Measurements from ENCODE around the gene ASIC4.

Gene ASIC4

DNA sequence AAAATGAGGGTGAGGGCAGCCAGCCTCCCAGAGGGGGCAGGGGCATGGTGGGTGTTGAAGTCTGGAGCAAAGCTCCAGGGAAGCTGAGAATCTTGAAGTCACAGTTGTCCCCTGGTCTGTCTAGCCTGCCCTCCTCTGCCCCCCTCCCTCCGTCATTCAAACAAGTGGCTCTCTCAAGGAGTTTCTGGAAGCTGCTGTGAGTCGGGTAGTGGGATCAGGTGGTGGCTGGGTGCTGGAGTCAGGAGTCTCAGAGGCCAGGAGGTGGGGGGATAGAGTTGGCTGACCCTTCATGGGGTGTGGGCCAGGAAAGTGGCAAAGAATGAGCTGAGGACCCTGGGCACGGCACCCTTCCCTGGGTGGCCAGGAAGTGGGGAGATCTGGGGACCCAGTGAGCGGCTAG lies 495 bp upstream of the ASIC4 start:
- Histone ChIP-seq H3K27me3 (ENCODE audit: control insufficient read depth in 1 of 2, insufficient read depth in 2 of 2, low read length in 2 of 2) (peaks cover 56 to 68% of the 10 kb centered on the region in 2 donors), H3K9ac (ENCODE audit: low read depth in 1 of 2, low read length in 2 of 2) (no peak overlapping the region), H3K4me1 (ENCODE audit: control insufficient read depth in 1 of 2, insufficient read depth in 2 of 2, low read length in 2 of 2) (peaks cover 5 to 10% of the 10 kb centered on the region in 2 donors), H3K9me3 (ENCODE audit: control insufficient read depth in 1 of 2, low read length in 2 of 2) (no peaks in the 10 kb centered on the region), H3K36me3 (ENCODE audit: control insufficient read depth in 1 of 2, insufficient read depth in 2 of 2, low read length in 2 of 2) (no peaks in the 10 kb centered on the region), H3K4me3 (ENCODE audit: low read depth in 1 of 2, low read length in 2 of 2) (no peak overlapping the region), H3K27ac (ENCODE audit: low read depth, low read length) (no peak overlapping the region)

DNA sequence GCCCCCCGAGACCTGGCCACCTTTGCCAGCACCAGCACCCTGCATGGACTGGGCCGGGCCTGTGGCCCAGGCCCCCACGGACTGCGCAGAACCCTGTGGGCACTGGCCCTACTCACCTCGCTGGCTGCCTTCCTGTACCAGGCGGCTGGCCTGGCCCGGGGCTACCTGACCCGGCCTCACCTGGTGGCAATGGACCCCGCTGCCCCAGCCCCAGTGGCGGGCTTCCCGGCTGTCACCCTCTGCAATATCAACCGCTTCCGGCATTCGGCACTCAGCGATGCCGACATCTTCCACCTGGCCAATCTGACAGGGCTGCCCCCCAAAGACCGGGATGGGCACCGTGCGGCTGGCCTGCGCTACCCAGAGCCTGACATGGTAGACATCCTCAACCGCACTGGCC lies 554 bp downstream of the ASIC4 start:
- H3K9ac ChIP-seq (ENCODE audit: low read depth in 1 of 2, low read length in 2 of 2): no peak overlapping the region
- no peak overlapping the region for H3K27ac ChIP-seq (ENCODE audit: low read depth, low read length)
- H3K27me3 ChIP-seq (ENCODE audit: control insufficient read depth in 1 of 2, insufficient read depth in 2 of 2, low read length in 2 of 2): peaks cover 59 to 73% of the 10 kb centered on the region in 2 donors
- peaks cover under 1 to 6% of the 10 kb centered on the region in 2 donors for H3K4me1 ChIP-seq (ENCODE audit: control insufficient read depth in 1 of 2, insufficient read depth in 2 of 2, low read length in 2 of 2)
- H3K9me3 ChIP-seq (ENCODE audit: control insufficient read depth in 1 of 2, low read length in 2 of 2): no peaks in the 10 kb centered on the region
- no peaks in the 10 kb centered on the region for H3K36me3 ChIP-seq (ENCODE audit: control insufficient read depth in 1 of 2, insufficient read depth in 2 of 2, low read length in 2 of 2)
- H3K4me3 ChIP-seq (ENCODE audit: low read depth in 1 of 2, low read length in 2 of 2): no peak overlapping the region

DNA sequence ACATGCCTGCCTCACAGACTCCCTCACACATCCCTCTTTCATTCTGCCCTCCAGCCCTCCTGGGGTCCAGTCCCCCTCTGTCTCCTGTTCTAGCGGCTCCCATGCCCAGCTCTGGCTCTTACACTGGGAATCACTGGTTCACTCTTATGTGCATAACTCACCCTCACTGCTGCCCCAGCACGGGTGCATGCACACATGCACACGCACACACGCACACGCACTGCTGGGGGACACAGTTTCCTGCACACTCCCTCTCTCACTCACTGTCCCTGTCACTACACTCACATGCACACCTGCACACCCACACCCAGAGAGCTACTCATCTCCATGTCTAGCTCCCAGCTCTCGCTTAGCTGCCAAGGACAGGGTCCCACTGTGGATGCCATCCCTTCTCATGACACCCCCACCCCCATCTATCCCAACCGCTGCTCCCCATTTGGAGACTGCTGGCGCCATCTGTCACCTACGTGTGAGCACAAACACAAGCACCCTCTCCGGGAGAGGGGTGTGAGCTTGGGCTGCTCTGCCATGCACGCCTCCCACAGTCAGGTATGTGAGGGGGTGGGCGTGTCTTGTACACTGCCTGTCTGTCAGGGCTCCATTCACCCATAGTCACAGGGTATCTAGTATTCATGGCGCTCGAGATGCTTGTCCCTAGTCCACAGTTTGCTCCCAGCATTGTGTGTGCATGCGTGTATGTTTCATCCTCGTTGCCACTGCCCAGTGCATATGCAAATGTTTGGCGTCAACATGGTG lies 1.8 kb downstream of the ASIC4 start:
- no peak overlapping the region for H3K27ac ChIP-seq (ENCODE audit: low read depth, low read length)
- peaks cover 62 to 73% of the 10 kb centered on the region in 2 donors for H3K27me3 ChIP-seq (ENCODE audit: control insufficient read depth in 1 of 2, insufficient read depth in 2 of 2, low read length in 2 of 2)
- H3K4me3 ChIP-seq (ENCODE audit: low read depth in 1 of 2, low read length in 2 of 2): no peak overlapping the region
- no peaks in the 10 kb centered on the region for H3K4me1 ChIP-seq (ENCODE audit: control insufficient read depth in 1 of 2, insufficient read depth in 2 of 2, low read length in 2 of 2)
- no peaks in the 10 kb centered on the region for H3K9me3 ChIP-seq (ENCODE audit: control insufficient read depth in 1 of 2, low read length in 2 of 2)
- H3K9ac ChIP-seq (ENCODE audit: low read depth in 1 of 2, low read length in 2 of 2): no peak overlapping the region
- no peaks in the 10 kb centered on the region for H3K36me3 ChIP-seq (ENCODE audit: control insufficient read depth in 1 of 2, insufficient read depth in 2 of 2, low read length in 2 of 2)

DNA sequence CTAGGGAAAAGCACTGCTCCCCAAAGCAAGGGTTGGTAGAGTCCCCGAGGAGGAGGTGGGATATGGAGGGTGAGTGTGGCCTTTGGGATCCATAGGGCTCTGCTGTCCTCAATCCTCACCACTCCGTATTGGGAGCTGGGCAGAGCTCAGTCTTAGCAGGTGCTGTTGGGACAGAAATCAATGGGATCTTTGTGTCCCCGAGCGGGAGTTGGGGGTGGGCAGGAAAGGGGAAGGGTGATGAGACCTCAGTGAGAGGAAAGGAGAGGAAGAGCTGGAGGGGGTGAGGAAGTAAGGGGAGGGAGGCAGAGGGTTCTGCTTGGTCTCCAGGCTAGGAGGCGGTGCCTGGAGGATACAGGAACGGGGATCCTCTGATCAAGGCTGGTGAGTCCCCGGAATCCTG lies 2.6 kb downstream of the ASIC4 start:
- Histone ChIP-seq H3K4me1 (ENCODE audit: control insufficient read depth in 1 of 2, insufficient read depth in 2 of 2, low read length in 2 of 2) (no peaks in the 10 kb centered on the region), H3K27me3 (ENCODE audit: control insufficient read depth in 1 of 2, insufficient read depth in 2 of 2, low read length in 2 of 2) (peaks cover 68 to 75% of the 10 kb centered on the region in 2 donors), H3K9ac (ENCODE audit: low read depth in 1 of 2, low read length in 2 of 2) (no peak overlapping the region), H3K4me3 (ENCODE audit: low read depth in 1 of 2, low read length in 2 of 2) (no peak overlapping the region), H3K36me3 (ENCODE audit: control insufficient read depth in 1 of 2, insufficient read depth in 2 of 2, low read length in 2 of 2) (no peaks in the 10 kb centered on the region), H3K9me3 (ENCODE audit: control insufficient read depth in 1 of 2, low read length in 2 of 2) (no peaks in the 10 kb centered on the region), H3K27ac (ENCODE audit: low read depth, low read length) (no peak overlapping the region)

DNA sequence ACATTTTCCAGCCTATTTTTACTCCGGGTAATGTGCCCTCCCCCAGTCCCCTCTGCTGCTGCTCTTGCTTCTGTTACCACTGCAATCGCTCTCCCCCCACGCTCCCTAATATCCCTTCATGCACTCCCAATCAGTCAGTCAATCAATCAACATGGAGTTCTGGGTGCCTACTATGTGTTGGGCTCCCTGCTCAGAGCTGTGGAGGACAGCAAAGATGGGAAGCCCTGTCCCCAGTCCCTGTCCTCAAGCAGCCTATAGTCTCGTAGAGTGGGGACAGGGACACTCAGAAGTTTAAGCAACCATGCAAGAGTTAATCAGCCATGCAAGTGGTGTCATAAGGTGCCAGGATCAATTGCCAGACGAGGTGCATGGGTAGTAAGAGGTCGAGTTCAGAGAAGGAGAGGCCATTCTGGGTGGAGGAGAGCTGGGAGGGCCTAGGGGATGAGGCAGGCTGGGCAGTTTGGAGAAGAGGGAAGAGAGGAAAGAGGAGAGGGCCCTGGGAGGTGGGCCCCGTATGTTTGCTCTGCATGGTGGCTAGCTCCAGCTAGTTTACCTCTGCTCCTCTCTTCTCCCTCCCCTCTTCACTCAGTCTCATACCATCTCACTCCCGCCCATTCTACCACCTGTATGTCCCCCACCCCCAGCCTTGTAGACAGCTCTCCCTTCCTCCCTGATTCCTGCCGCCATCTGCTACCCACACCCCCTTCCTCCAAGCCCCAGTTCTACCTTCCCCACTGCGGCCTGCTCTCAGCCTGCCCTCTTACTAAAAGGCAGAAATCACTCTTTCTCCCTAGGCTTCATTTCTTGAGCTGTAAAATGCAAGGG lies 3.9 kb downstream of the ASIC4 start:
- no peak overlapping the region for H3K4me3 ChIP-seq (ENCODE audit: low read depth in 1 of 2, low read length in 2 of 2)
- peaks cover 66 to 73% of the 10 kb centered on the region in 2 donors for H3K27me3 ChIP-seq (ENCODE audit: control insufficient read depth in 1 of 2, insufficient read depth in 2 of 2, low read length in 2 of 2)
- no peak overlapping the region for H3K27ac ChIP-seq (ENCODE audit: low read depth, low read length)
- H3K4me1 ChIP-seq (ENCODE audit: control insufficient read depth in 1 of 2, insufficient read depth in 2 of 2, low read length in 2 of 2): peaks cover 0 to 2% of the 10 kb centered on the region in 2 donors
- no peak overlapping the region for H3K9ac ChIP-seq (ENCODE audit: low read depth in 1 of 2, low read length in 2 of 2)
- H3K36me3 ChIP-seq (ENCODE audit: control insufficient read depth in 1 of 2, insufficient read depth in 2 of 2, low read length in 2 of 2): no peaks in the 10 kb centered on the region
- no peaks in the 10 kb centered on the region for H3K9me3 ChIP-seq (ENCODE audit: control insufficient read depth in 1 of 2, low read length in 2 of 2)

DNA sequence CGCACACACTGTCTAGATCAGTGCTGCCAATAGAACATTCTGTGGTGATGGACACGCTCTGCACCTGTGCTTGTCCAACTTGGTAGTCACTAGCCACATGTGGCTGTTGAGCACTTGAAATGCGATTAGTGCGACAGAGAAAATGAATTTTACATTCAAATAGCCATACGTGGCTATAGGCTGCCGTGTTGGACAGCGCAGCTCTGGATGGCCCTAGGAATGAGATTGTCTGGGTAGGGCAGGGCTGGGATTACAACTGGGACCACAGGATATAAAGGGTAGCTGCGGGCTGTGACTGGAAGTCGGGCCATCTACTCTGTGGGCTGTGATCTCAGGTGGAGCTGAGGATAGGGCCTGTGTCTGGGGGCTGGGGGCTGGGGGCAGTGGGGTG lies 5.2 kb downstream of the ASIC4 start:
- peaks cover 0 to 4% of the 10 kb centered on the region in 2 donors for H3K4me1 ChIP-seq (ENCODE audit: control insufficient read depth in 1 of 2, insufficient read depth in 2 of 2, low read length in 2 of 2)
- no peak overlapping the region for H3K4me3 ChIP-seq (ENCODE audit: low read depth in 1 of 2, low read length in 2 of 2)
- no peak overlapping the region for H3K9ac ChIP-seq (ENCODE audit: low read depth in 1 of 2, low read length in 2 of 2)
- no peak overlapping the region for H3K27ac ChIP-seq (ENCODE audit: low read depth, low read length)
- H3K9me3 ChIP-seq (ENCODE audit: control insufficient read depth in 1 of 2, low read length in 2 of 2): no peaks in the 10 kb centered on the region
- peaks cover 64 to 72% of the 10 kb centered on the region in 2 donors for H3K27me3 ChIP-seq (ENCODE audit: control insufficient read depth in 1 of 2, insufficient read depth in 2 of 2, low read length in 2 of 2)
- no peaks in the 10 kb centered on the region for H3K36me3 ChIP-seq (ENCODE audit: control insufficient read depth in 1 of 2, insufficient read depth in 2 of 2, low read length in 2 of 2)

DNA sequence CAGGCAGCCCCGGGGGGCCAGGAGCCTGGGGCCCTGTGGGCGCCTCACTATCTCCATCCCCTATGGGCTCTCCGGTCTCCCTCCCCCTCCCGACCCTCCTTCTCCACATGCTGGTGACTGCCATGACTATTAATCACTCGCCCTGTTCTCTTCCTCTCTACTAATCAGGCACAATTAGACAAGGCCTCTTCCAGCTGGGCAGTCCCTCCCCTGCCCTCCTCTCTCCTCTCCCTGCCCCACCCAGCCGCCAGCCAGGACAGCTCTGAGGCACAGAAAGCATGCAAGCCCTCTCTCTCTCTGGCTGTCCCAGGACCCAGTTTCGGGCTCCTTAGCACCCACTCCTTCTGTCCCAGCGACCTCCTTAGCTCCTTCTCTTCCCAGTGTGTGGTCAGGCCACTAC lies 5.8 kb downstream of the ASIC4 start:
- H3K9me3 ChIP-seq (ENCODE audit: control insufficient read depth in 1 of 2, low read length in 2 of 2): no peaks in the 10 kb centered on the region
- no peak overlapping the region for H3K9ac ChIP-seq (ENCODE audit: low read depth in 1 of 2, low read length in 2 of 2)
- no peaks in the 10 kb centered on the region for H3K36me3 ChIP-seq (ENCODE audit: control insufficient read depth in 1 of 2, insufficient read depth in 2 of 2, low read length in 2 of 2)
- peaks cover 65 to 75% of the 10 kb centered on the region in 2 donors for H3K27me3 ChIP-seq (ENCODE audit: control insufficient read depth in 1 of 2, insufficient read depth in 2 of 2, low read length in 2 of 2)
- H3K27ac ChIP-seq (ENCODE audit: low read depth, low read length): no peak overlapping the region
- H3K4me1 ChIP-seq (ENCODE audit: control insufficient read depth in 1 of 2, insufficient read depth in 2 of 2, low read length in 2 of 2): peaks cover 0 to 4% of the 10 kb centered on the region in 2 donors
- no peak overlapping the region for H3K4me3 ChIP-seq (ENCODE audit: low read depth in 1 of 2, low read length in 2 of 2)

DNA sequence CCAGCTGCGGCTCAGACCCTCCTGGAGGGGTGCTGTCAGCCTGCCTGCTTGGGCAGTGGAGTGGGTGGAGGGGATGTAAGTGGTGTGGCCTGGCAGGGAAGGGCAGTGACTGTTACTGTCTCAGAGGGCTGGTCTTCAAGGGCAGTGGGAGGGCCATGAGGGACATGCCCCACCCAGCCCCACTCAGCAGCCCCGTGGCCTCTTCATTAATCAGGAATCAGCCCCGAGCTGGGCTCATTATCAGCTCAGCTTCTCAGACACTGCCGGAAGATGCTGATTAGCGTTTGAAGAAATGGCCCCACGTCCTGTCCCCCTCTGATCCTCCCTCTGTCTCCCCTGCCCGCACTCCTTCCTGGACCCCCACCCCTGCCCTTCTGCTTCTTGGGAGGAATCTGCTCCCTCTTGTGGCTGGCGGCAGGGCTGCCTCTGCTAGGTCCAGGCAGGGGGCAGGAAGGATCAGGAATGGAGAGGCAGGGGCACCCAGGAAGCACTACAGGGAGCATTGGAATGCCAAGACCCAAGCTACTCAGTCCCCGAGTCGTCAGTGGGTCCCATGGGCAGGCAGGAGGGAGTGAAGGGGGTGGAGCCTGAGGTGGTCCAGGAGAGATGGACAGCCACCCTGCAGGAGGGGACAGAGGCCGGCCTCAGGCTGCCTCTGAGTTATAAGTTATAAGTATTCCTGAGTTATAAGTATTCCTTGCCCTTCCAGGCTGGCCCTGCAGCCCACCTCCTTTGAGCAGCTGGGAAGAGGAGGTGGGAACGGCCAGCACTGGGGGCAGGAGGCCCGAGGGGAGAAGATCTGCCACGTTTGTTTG lies 7.0 kb downstream of the ASIC4 start:
- Histone ChIP-seq H3K27me3 (ENCODE audit: control insufficient read depth in 1 of 2, insufficient read depth in 2 of 2, low read length in 2 of 2) (peaks cover 61 to 80% of the 10 kb centered on the region in 2 donors), H3K36me3 (ENCODE audit: control insufficient read depth in 1 of 2, insufficient read depth in 2 of 2, low read length in 2 of 2) (no peaks in the 10 kb centered on the region), H3K4me1 (ENCODE audit: control insufficient read depth in 1 of 2, insufficient read depth in 2 of 2, low read length in 2 of 2) (peaks cover 0 to 4% of the 10 kb centered on the region in 2 donors), H3K9ac (ENCODE audit: low read depth in 1 of 2, low read length in 2 of 2) (no peak overlapping the region), H3K4me3 (ENCODE audit: low read depth in 1 of 2, low read length in 2 of 2) (no peak overlapping the region), H3K9me3 (ENCODE audit: control insufficient read depth in 1 of 2, low read length in 2 of 2) (no peaks in the 10 kb centered on the region), H3K27ac (ENCODE audit: low read depth, low read length) (no peak overlapping the region)

DNA sequence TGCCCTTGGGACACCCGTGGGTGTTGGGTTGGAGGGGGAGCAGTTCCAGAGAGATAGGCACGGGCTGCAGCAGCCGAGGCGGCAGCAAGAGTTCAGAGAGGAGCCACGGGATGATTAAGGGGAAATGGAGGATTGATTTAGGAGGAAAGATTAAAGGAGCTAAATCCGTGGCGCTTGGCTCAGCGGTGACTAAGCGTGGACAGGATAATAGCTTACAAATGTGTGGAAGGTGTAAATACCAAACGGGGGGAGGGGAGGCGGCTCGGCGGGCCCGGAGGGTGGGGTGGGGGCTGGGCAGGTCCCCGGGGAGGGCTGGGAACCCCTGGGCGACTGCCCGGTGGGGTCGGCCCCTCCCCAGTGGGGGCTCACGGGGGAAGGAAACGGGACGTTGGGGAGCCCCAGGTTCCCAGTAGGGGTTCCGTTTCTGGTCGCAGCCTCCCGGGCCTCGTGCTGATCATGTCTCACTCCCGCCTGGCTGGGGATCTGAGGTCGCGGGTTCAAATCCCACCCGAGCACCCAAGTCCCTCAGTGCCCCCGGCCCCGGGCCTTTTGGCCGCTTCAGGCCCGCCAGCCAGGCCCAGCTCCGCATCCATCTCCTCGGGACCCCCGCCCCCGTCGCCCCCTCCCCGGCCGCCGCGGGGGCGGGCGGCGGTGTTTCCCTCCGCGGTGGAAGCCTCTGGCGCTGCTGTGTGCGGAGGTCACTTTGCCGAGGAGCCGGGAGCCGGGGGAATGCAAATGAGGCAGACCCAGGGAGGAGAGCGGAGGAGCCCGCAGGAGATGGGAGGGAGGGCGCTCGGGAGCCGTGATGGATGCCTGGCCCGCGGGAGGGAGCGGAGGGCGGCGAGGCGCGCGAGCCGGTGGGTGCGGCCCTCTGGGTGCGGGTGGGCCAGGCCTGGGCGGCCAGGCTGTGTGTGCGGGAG lies 8.1 kb downstream of the ASIC4 start:
- Histone ChIP-seq H3K4me3 (ENCODE audit: low read depth in 1 of 2, low read length in 2 of 2) (no peak overlapping the region), H3K36me3 (ENCODE audit: control insufficient read depth in 1 of 2, insufficient read depth in 2 of 2, low read length in 2 of 2) (no peaks in the 10 kb centered on the region), H3K27ac (ENCODE audit: low read depth, low read length) (no peak overlapping the region), H3K9ac (ENCODE audit: low read depth in 1 of 2, low read length in 2 of 2) (no peak overlapping the region), H3K4me1 (ENCODE audit: control insufficient read depth in 1 of 2, insufficient read depth in 2 of 2, low read length in 2 of 2) (peaks cover 0 to 4% of the 10 kb centered on the region in 2 donors), H3K27me3 (ENCODE audit: control insufficient read depth in 1 of 2, insufficient read depth in 2 of 2, low read length in 2 of 2) (peaks cover 62 to 80% of the 10 kb centered on the region in 2 donors), H3K9me3 (ENCODE audit: control insufficient read depth in 1 of 2, low read length in 2 of 2) (no peaks in the 10 kb centered on the region)

All from duodenal mucosa (tissue), 2 donors.